Measurements from ENCODE around the gene PLAC8.
A peak's percentile ranks its signal among the peaks of the same experiment; 100 is the strongest.

DNA sequence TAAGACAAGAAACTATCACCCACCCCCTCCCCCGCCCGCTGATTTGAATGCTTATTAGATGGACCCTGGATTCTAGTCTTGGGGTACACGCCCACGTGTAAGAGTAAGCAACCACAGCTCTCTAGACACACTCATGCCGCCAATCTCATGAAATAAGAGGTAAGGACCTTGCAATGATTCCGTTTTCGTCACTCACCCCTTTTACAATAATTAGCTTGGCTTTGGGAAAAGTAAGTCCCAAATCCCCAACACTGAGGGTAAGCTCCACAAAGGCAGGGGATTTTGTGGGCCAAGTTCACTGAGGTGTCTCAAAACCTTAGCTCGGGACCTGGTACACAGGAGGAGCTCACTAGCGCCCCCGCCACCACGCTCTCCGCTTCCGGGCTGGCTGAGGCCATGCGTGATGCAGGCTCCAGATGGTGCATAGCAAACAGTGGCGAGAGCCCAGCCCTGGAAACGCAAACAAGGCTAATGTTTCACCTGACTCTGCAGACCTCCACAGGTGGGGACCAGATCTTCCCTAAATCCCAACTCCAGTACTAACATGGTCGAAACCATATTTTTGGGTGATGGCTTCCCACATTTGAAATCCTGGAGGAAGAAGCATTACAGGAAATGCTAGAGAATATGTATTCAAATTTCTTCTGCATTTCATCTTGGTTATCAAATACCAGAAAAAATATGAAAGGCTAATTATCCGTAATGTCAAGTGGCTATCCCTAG, 4.1 kb downstream of the PLAC8 start:
- peak in 2 of 3 donors; percentile 24 to 32 for TF ChIP-seq CTCF (IDR thresholded peaks at IDR 0.05)
- no peak for TF ChIP-seq POLR2A (IDR thresholded peaks at IDR 0.05)
- TF ChIP-seq POLR2AphosphoS5 (IDR thresholded peaks at IDR 0.05): no peak
